ENCODE results near the gene AURKAIP1.

AURKAIP1 gene

DNA sequence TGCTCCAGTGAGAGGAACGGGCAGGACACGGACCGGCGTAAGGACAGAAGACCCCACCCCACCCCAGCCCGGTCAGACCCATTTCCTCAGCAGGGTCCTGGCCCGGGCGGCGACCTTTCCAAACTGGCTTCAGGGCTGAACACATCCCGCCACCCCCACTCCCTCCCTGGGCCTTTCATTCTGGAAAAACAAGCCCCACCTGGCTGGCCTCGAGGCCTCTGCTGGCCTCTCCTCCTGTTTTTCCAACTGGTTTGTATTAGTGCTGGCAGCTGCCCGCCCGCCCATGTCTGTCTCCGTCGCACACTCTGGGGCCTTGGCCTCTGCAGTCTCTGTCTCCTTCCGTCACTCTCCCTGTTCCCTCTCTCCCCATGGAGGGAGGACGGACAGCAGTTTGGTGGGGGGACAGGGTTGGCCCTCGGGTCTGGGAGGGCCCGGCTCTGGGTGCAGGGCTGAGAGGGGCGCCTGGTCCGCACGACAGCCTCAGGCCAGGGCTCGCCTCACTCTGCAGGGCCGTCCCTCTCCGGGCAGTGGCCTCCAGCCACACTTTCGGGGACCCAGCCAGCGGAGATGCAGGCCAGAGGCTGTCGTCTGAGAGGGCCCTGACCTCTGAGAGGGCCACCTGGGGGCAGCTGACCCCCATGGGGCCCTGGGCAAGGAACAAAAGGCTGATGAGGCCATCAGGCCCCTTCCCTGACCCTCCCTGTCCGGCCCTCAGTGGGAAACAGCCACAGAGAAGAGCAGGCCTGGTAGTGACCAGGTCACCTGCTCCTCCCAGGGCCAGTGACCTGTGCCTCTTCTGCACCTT is 15.1 kb downstream of the AURKAIP1 start:
- DNase-seq, result no peak

DNA sequence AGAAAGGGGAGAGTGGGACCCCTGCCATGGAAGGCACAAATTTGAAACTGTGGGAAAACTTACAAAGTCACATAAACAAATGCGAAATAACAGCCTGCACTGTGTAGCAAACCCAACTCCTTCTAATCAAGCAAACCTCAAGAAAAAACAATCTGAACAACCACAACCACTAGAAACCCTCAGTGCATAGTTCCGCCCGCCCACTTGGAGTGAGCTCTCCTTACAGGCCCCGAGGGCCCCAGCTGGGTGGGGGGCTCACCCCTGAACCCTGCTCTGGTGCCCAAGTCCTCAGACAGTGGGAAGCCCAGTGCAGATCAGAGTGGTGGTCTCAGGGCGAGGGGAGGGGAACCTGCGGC is 15.7 kb downstream of the AURKAIP1 start:
- DNase-seq, result no peak

DNA sequence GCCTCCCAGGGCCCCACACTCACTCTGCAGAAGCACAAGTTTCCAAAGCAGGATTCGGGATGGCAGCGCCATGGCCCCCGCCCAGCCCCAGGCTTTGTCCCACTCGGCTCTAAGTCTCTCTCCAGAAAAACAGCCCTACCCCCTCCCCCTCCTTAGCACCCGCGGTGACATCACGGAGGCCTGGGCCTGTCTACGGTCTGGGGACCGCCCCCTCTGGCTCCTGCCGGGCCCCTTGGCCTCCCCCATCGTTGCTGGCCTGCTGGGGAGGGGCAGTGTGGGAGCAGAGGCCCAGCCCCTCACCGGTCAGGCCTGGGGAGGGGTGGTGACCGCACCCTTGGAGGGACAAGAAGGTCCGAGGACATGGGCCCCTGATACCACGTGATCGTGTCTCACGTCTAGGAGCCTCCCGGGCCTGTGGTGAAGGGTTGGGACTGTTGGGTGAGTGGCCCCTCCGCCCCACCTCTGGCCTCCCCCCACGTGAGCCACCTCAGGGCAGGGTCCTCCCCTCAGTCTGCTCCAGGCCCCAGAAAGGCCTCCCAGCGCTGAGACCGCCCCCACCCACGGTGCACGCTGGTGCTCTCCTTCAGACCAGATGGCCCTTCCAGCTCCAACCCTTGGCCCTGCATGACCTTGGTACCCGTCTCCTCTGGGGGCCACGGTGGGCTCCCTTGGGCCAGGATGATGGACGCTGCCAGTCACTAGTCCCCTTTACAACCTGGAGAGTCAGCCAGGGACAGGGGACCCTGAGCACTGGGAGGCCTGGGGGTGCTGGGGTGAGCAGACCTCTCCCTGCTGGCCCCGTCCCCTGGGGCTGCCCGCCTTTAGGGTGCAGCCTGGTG is 16.4 kb downstream of the AURKAIP1 start, which contains the start of gene MXRA8:
Gene MXRA8 (minus strand): TSS at position 123 of the 839 bp plus-strand sequence. CDS start 51 bp downstream, at position 72.
- DNase-seq, result no peak

DNA sequence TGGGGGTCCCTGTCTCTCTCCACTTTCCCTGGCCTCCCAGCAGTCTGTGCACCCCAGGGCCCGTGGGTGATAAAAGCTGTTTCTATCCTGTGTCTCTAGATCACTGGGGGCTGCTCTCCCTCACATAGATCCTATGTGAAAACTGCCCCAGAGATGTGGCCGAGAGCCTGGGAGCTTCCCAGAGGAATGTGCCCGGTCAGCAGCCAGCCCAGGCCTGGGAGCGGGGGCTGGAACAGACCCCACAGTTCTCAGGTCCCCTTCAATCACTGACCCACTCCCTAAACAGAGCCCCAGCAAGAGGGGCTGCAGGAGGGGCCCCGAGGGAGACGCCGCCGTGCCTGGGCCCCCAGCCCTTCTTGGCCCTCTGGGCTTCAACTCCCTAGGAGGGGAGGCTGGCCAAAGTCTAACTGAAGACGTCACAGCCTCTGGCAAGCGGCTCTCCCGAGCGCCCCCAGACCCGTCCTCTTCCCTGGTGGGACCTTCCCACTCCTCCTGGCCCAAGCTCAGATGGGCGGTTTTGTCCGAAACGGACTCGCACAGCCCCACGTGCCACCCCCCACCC is 17.1 kb downstream of the AURKAIP1 start:
- DNase-seq, result no peak

DNA sequence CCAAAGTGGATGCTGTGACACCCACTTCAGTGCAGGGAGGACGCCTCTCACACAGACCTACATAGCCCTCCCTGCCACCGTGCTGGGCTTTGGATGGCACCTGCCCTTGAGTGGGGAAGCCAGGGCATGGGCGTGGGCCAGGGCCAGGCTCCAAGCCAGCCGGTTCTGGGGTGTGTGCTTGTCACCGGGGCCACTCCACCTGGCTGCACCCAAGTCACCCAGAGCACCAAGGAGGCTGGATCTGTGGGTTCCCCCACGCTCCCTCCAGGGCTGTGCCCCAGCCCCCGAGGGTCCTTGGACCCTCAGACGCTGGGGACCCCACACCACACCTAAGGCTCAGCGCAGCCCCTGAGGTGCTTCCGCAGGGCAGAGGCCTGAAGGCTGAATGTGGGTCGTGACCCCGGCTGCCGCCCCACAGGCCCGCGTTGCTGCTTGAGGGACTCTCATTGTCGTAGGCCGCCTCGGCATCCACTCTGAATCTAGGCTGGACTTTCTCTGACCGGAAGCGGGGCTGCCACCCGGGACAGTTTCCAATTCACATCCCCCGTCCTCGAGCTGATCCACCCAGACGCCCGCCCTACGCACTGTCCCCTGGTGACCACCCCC is 18.1 kb downstream of the AURKAIP1 start:
- no peak for DNase-seq

DNA sequence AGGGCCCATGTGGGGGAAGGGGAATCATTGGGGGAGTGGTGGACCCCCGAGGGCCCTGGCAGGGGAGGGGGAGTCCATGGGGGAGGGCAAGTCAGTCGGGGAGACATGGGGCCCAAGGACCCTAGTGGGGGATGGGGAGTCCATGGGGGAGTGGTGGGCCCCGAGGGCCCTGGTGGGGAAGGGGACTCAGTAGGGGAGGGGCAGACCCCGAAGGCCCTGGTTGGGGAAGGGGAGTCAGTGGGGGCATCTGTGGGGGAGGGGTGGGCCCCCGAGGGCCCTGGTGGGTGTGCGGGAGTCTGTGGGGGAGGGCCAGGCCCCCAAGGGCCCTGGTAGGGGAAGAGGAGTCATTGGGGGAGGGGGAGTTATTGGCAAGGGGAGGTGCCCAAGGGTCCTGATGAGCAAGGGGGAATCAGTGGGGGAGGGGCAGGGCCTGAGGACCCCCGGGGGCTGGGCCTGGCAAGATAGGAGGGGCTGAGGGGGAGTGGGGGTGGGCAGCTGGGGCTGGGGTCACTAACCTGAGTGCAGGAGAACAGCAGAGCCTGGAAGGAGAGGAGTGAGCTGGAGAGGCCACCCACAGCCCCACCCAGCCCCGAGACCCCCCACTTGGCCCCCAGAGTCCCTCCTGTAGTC is 18.7 kb downstream of the AURKAIP1 start:
- DNase-seq, result no peak

DNA sequence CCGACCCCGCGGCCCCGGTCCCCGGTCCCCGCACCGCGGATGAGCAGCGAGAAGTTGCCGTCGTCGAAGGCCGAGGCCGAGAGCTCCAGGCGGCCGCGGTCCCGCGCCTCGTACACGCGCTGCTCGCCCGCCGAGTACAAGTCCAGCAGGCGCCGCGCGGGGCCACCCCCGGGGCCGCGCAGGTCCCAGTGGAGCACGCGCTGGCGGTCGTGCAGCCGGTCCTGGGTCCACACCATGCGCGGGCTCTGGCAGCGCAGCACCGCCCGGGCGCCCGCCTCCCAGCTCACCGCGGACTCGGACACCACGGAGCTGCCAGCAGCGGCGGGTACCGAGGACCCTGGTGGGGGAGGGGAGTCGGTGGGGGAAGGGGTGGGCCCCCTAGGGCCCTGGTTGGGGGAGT is 19.6 kb downstream of the AURKAIP1 start:
- DNase-seq, result no peak

DNA sequence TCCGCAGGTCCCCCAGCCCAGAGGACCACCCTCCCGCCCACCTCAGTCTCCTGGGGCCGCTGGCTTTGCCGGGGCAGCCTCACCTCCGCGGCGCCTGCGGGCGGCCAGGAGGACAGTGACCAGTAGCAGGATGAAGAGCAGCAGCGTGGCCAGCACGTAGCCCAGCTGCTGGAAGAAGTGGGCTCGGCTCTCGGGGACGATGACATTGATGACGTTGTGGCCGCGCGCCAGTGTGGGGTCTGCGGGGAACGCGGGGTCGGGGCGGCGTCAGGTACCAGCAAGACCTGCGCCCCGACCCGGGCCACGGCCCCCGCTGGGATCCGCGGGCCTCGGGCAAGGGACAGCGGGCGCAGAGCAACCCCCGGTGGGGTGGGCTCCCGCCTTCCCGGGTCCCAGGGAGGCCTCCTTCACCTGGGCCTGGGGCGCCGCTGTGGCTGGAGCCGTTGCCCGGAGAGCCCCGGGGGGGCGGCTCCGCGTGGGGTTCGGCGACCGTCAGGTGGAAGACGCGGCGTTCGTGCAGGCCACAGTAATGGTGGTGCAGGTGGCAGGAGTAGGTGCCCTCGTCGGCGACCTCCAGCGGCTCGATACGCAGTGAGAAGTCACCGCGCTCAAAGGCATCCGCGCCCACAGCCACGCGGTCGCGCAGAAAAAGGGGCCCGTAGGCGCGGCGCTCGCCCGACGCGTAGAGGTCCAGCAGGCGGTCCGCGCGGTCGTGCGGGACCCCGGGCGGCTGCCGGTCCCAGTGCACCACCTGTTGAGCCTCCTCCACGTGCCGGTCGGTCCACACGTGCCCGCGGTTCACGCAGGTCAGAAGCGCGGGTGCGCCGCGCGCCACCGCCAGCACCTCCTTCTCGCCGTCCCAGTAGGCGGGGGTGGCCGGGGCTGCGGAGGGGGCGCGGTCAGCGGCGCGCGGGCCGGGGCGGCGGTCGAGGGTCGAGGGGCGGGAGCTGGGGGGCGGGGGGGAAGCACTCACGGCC is 20.4 kb downstream of the AURKAIP1 start:
- DNase-seq, result no peak

DNA sequence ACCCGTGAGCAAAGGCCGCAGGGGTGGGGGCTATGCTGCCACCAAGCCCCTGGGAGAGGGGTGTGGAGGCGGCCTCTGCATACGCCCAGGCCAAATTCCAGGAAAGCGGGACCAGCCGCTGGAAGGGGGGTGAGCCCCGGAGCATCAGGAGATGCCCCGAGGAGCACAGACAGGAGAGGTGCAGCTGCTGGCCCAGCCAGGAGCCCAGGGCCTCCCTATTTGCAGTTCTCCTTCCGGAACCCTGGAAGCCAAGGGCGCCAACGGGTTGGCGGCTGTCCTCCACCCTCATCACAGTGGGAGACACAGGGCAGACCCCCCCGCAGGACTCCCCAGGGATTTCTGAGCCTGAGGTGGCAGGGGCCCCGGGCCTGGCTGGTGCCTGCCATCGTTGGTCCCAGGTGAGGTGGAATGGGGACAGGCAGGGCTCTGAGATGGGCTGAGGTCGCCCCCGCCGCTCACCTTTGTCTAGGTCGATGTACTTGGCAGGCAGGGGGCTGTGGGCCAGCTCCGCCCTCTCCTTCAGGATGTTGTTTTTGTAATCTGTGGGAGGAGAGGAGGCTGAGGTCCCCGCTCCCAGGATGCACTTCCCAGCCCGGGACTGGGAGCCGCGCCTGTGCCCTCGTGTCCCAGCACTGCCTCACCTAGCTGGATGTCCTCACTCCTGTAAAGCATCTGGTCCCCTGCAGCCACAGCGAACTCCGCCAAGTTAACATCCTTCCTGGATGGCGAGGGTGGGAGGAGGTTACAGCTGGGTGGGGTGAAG is 21.4 kb downstream of the AURKAIP1 start:
- no peak for DNase-seq

DNA sequence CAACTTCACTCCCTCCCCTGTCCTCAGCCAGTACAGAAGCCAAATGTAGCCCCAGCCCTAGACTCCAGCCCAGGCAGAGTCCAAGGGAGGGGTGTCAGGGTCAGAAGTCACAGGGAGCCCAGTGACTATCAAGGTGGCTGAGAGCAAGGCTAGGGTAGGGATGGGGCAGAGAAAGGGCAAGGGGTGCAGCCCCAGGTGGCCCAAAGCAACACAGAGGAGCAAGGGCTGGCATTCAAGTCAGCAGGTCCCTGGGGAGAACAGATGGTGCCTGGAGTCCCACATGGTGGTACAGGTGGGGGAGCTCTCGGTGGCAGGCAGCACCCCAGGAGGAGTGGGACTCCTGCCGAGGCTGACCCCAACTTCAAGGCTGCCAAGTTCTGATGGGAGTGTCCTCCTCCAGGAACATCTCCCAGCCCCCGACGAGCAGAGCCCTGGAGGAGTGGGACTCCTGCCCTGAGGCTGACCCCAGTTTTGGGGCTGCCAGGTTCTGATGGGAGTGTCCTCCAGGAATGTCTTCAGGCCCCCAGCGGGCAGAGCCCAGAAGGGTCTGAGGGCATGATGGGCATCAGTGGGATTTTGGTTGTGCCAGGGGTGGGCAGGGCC is 22.1 kb downstream of the AURKAIP1 start:
- no peak for DNase-seq

DNA sequence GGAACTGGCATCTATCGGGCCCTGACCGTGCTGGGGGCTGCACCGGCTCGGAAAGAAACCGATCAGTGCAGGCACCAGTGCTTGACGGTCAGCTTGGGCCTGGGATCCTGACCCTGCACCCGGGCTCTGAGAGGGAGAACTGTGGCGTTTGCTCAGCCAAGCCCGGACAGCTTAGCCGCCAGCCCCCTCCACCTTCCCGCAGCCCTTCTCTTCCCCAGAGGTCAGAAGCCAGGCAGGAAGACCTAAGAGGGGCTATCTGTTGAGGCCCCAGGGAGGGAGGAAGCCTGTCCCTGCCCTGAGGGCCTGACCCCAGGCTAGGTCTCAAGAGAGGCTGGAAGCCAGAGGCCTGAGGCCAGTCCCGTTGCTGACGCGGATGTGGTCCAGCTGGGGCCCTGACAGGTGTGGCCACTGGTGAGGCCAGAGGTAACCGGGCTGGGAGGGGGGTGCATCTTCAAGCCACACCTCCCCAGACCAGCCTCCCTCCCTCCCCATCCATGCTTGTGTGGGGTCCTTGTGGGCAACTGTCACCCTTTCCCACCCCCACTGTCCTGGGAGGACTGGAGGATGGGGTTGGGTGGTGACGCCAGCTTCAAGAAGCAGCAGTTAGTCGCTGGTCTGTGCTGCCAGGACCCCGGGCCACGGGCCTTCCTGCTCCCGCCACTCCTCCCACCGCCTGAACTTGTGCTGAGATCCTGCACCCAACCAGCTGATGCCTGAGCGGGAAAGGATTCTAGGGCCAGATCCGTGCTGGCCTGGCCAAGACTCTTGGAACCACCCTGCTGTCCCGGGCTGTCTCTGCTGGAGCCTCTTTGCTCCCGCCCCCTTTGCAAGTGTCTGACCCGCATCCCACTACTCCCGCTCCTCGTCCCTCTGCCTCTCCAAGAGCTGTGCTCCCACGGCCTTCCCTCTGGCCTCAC is 23.2 kb downstream of the AURKAIP1 start:
- no peak for DNase-seq

DNA sequence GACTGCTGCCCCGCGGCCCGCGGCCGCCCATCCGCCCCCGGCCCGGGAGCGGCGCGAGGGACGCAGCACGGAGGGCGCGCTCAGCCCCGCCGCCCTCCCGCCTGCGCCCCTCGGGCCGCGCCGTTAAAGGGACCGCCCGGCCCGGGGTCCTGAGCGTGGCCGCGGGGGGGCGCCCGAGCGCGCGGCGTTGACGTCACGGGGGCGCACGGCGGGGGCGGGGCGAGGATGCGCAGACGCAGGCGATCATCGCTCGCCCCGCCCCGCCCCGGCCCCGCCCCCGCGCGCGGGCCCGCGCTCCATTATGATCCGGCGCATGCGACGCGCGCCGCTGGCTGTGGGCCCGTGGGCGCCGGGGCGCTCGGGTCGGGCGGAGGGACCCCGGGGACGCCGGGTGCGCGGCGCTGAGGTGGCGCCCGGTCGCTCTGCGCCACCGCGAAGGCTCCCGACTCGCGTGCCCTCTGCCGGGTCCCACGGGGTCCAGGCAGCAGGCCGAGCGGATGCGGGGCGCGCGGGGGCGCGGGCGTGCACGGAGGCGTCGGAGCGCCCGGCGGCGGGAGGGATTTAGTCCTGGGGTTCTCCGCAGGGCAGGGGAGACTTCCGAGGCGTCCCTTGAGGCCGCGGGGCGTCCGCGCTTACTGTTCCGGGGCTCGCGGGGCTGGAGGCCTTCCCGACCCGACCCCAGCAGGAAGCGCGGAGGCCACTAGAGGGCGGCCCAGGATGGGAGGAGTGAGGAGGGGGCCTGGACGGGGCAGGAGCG is 25.6 kb downstream of the AURKAIP1 start, which contains the start of gene DVL1:
Gene DVL1 (minus strand): TSS at position 163 of the 757 bp plus-strand sequence. CDS start 353 bp downstream, outside the sequence.
- DNase-seq, result peak; percentile 53 to 60

DNA sequence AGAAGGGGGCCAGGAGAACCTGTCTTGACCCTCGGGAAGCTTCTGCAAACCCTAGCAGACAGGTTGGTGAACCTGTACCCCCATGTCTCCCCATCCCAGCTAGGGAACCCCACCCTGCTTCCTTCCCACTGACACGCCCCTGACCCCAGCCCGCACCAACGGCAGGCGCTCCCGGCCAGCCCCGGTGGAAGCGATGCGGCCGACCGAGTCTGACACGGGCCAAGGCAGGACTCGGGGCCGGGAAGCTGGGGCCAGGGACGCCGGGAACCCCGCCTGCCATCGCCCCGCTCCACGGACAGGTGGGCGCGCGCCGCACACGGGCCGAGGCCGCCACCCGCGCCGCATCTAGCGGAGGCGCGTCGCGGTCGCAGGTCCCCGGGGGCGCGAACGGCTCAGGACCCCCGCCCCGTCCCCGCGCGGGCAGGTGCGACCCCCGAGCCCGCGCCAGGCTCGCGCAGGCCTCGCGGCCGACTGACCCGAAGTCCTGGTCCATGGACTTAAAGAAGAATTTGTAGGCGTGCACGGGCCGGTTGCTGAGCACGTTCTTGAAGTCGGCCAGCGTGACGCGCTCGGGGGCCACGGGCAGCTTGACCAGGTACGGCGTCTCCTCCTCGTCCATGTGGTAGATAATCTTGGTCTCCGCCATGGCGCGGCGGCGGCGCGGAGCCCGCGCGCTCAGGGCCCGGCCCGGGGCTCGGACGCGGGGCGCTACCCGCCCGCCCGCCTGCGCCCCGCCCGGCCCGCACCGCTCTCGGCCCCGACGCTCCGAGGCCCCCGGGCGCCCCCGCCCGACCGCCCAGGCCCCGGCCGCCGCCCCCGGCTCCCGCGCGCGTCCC is 26.4 kb downstream of the AURKAIP1 start:
- DNase-seq, result no peak

DNA sequence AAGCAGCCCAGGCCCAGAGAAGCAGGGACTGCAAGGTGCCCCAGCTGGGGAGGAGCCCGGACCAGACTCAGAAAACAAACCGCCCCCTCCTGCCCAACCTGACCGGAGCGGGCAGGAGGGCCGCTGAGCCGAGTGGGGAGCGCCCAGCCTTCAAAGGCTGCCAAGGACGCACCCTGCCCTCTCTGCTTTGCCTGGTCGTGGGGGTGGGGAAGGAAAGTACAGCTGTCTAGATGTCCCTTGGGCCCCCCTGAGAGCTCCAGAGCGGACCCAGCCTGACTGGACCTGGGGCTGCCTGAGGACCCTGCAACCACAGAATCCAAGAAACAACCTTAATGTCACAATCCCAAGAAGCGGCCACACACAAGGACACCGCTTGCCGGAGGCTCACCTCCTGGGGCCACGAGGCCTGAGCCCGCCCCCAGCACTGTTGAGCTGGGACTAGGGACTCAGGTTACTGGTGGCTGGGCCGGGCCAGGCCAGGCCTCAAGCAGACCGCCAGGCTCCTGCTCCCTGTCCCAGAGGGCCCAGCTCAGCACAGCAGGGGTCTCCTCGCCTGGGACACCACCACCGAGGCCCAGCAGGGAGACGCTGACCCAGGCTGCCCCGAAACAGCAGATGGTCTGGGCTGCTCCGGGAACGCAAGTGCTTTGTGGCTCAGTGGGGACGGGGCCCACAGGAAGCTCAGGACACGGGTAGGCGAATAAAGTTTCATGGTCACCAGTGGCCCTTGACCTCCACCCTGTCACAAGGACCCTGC is 27.2 kb downstream of the AURKAIP1 start:
- no peak for DNase-seq

DNA sequence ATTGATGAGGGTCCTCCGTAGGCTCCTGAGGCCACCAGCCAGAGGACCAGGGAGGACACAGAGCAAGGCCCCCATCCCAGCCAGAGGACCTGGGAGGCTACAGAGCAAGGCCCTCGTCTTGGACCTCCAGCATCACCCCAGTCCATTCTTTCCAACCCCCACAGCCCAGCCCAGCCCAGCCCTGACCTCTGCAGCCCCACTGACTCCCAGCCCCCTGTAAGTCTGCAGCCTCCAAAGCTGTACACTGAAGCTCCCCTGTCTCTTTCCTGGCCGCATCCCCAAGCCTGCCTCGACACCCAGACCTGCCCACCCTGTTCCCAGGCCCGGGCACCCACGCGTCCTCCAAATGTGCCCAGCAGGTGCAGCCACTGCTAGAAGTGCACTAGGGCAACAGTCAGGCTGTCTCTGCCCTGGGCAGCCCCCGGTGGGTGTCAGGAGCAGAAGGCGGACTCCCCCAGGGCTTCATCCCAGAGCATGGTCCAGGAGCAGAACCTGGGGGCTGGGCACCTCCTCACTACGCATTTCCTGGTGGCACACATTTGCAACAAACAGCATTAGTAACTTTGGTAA is 27.9 kb downstream of the AURKAIP1 start:
- no peak for DNase-seq

DNA sequence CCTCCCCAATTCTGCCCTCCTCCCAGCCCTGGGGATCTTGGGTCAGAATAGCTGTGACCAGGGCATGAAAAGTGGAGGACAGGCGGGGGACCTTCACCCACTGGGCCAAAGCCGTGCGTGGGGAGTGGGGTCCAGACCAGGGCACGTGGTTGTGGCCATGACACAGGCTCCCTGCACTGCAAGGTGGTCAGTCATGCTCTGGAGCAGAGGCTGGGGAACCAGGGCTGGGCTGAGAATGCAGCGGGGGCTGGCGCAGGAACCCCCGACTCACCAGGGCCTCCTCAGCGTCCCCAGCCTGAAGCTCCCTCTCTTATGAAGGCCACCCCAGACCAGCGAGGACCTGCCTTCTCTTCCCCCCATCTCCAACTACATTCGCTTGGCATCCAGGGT is 28.5 kb downstream of the AURKAIP1 start:
- no peak for DNase-seq
